GM12892 (cell line): ENCODE results near the gene RBMX.

Experiments
- POLR2A ChIP-seq: IDR thresholded peaks from 2 replicates; pipeline ENCODE4 v1.6.1; 2011; ENCODE audit warnings: low read depth, low read length, control low read depth
- TAF1 ChIP-seq: IDR thresholded peaks from 2 replicates; pipeline ENCODE4 v1.6.1; 2011; ENCODE audit warnings: low read depth, mild to moderate bottlenecking, control low read depth, low read length, borderline replicate concordance

GRCh38 chrX:136828830-136829229, 51.7 kb downstream of the RBMX start:
- TF ChIP-seq POLR2A (no peak), TAF1 (no peak)
